ENCODE results near the gene COQ2. TPM values are rescaled to one million over a fixed set of nuclear protein-coding genes. Genes with fewer than 3 reads are reported as not detected.
A peak's percentile ranks its signal among the peaks of the same experiment; 100 is the strongest.
"Not testable (repeated sequence)": the region's sequence is repeated elsewhere in the genome, so short reads cannot be mapped to it uniquely, and the experiment has no call there.

COQ2 gene
- total RNA-seq, 2 experiments from 2014 or later = 18.3 to 20.3 TPM

DNA sequence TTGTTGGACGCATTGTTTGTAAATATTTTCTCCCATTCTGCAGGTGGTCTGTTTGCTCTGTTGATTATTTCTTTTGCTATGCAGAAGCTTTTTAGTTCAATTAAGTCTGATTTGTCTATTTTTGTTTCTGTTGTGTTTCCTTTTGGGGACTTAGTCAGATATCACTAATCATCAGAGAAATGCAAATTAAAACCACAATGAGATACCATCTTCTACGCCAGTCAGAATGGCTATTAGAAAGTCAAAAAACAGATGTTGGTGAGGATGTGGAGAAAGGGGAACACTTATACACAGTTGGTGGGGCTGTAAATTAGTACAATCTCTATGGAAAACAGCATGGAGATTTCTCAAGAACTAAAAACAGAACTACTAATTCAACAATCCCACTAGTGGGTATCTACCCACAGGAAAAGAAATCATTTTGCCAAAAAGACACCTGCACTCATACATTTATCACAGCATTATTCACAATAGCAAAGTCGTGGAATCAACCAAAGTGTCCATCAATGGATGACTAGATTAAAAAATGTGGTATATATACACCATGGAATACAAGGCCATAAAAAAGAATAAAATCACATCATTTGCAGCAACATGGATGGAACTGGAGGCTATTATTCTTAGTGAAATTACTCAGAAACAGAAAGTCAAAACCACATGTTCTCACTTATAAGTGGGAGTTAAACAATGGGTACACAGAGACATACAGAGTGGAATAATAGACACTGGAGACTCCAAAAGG lies 8.1 kb downstream of the COQ2 start:
- POLR2A ChIA-PET = no interaction called here
- H3K27ac Mint-ChIP-seq = peak overlapping the region; percentile 61

DNA sequence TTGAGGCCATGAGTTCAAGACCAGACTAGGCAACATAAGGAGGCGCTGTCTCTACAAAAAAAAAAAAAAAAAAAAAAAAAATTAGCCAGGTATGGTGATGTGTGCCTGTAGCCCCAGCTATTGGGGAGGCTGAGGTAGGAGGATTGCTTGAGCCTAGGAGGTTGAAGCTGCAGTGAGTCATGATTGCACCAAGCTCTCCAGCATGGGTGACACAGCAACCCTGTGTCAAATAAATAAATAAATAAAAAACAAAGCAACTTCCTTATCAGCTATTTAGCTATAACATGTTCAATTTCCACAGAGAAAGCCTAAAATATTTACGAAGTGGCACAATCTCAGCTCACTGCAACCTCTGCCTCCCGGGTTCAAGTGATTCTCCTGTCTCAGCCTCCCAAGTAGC lies 10.7 kb downstream of the COQ2 start:
- ATAC-seq; H3K9me3 Mint-ChIP-seq; intact Hi-C loops (cut with micrococcal nuclease); H3K27ac Mint-ChIP-seq; H3K27me3 Mint-ChIP-seq; DNase-seq; H3K4me3 Mint-ChIP-seq: not testable (repeated sequence)
- ChIA-PET CTCF (interaction anchor here (1.1 to 1.6 kb wide), 5 partner anchors 10 to 164 kb away, joined by 3 to 12 read pairs (median 6); partner anchors contain the start of gene COQ2), POLR2A (interaction anchor here (0.9 kb wide), 1 partner anchor 10 kb away, joined by 4 read pairs; the partner anchor contains the start of gene COQ2)
- peaks cover 31% of the 10 kb centered on the region for H3K36me3 Mint-ChIP-seq (ENCODE audit: low read depth)
- peaks cover 12% of the 10 kb centered on the region for H3K4me1 Mint-ChIP-seq (ENCODE audit: low read depth)

More for the DNA sequence above, 8.1 kb downstream of the COQ2 start:
- Mint-ChIP-seq H3K36me3 (ENCODE audit: low read depth) (peaks cover 26% of the 10 kb centered on the region), H3K27me3 (no peaks in the 10 kb centered on the region), H3K4me1 (ENCODE audit: low read depth) (peaks cover 22% of the 10 kb centered on the region), H3K9me3 (no peaks in the 10 kb centered on the region), H3K4me3 (no peak overlapping the region)
- TF ChIP-seq, protein P1, sequence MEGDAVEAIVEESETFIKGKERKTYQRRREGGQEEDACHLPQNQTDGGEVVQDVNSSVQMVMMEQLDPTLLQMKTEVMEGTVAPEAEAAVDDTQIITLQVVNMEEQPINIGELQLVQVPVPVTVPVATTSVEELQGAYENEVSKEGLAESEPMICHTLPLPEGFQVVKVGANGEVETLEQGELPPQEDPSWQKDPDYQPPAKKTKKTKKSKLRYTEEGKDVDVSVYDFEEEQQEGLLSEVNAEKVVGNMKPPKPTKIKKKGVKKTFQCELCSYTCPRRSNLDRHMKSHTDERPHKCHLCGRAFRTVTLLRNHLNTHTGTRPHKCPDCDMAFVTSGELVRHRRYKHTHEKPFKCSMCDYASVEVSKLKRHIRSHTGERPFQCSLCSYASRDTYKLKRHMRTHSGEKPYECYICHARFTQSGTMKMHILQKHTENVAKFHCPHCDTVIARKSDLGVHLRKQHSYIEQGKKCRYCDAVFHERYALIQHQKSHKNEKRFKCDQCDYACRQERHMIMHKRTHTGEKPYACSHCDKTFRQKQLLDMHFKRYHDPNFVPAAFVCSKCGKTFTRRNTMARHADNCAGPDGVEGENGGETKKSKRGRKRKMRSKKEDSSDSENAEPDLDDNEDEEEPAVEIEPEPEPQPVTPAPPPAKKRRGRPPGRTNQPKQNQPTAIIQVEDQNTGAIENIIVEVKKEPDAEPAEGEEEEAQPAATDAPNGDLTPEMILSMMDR (IDR thresholded peaks at IDR 0.05) = no peak
- intact Hi-C loops (cut with micrococcal nuclease) = no loop called here
- CTCF ChIA-PET = interaction anchor here (1.0 to 1.1 kb wide), 3 partner anchors 16 to 195 kb away, joined by 3 read pairs; no protein-coding TSS in a partner anchor
- DNase-seq (no peak), ATAC-seq (peak; percentile 72)

DNA sequence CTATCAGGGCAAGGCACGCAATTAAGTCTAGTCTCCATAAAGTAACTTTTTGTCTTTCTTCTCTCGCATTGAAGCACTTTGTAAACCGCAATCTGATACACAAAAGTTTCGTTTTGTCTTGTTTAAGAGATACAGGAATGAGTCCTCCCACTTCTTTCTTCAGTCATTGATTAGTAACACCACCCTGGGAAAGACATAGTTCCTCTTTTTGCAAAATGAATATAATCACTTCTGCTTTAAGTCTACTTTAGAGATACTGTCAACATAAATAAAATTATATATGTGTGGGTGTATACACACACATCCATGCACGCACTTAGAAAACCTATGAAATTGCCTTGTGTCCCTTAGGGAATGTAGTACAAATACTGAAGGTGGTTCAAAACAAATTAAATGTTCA lies 11.7 kb downstream of the COQ2 start:
- ATAC-seq = no peak
- POLR2A ChIA-PET = interaction anchor here (1.1 kb wide), 1 partner anchor 185 kb away, joined by 3 read pairs; no protein-coding TSS in a partner anchor
- no peak overlapping the region for H3K4me3 Mint-ChIP-seq

DNA sequence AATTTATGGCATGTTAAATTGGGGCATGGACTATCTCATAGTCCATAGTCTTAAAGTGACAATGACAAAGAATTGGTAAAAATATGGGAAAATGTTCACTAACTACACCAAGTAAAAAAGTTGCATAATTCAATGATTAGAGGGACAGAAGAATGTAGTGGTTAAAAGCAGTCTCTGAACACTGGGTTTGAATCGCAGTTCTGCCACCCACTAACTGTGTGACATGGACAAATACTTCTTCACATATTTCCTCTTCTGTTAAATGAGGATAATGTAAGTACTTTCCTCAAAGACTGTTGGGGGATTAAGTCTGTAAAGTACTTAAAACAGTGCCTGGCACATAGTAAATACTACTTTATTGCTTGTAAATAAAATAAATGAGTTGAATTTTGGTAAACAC lies 15.3 kb downstream of the COQ2 start:
- Mint-ChIP-seq H3K36me3 (ENCODE audit: low read depth) (peaks cover 28% of the 10 kb centered on the region), H3K4me1 (ENCODE audit: low read depth) (peaks cover 11% of the 10 kb centered on the region), H3K4me3 (no peak overlapping the region), H3K27me3 (no peaks in the 10 kb centered on the region), H3K9me3 (no peaks in the 10 kb centered on the region), H3K27ac (no peak overlapping the region)
- intact Hi-C loops (cut with micrococcal nuclease) = no loop called here
- DNase-seq (no peak), ATAC-seq (no peak)
- POLR2A ChIA-PET = interaction anchor here (0.6 kb wide), 1 partner anchor 162 kb away, joined by 3 read pairs; no protein-coding TSS in a partner anchor
- CTCF ChIA-PET = interaction anchor here (0.6 to 3.6 kb wide), 2 partner anchors 9 to 194 kb away, joined by 3 to 20 read pairs; no protein-coding TSS in a partner anchor
- TF ChIP-seq, protein P1 (IDR thresholded peaks at IDR 0.05) = no peak

More for the DNA sequence above, 11.7 kb downstream of the COQ2 start:
- Mint-ChIP-seq H3K36me3 (ENCODE audit: low read depth) (peaks cover 36% of the 10 kb centered on the region), H3K27me3 (no peaks in the 10 kb centered on the region), H3K9me3 (no peaks in the 10 kb centered on the region), H3K4me1 (ENCODE audit: low read depth) (peaks cover 18% of the 10 kb centered on the region), H3K27ac (no peak overlapping the region)
- no peak for DNase-seq
- TF ChIP-seq, protein P1 (IDR thresholded peaks at IDR 0.05) = no peak
- CTCF ChIA-PET = interaction anchor here (0.8 to 1.6 kb wide), 8 partner anchors 8 to 80 kb away, joined by 3 to 12 read pairs (median 7); partner anchors contain the start of gene COQ2
- intact Hi-C loops (cut with micrococcal nuclease) = no loop called here

DNA sequence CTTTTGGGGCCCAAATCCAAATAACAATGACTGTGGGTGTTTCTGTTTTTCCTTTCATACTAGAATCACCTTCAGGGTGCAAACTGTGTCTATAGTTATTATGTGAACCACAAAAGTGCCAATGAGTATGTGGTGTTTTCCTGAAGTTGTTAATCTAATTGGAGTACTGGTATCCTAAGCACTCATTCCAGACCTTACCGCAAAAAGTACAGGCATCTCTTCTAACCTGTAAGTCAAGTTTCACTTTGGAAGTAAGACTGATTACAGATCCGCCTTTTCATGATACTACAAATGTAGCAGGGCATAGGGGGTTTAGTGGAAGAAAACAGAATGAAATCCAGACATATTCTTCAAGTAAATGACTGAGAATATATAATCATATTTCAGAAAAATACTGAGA lies 16.1 kb downstream of the COQ2 start:
- CTCF ChIA-PET = interaction anchor here (0.7 to 3.6 kb wide), 5 partner anchors 12 to 193 kb away, joined by 3 to 20 read pairs (median 9); no protein-coding TSS in a partner anchor
- intact Hi-C loops (cut with micrococcal nuclease) = no loop called here
- H3K27ac Mint-ChIP-seq = no peak overlapping the region
- peaks cover 26% of the 10 kb centered on the region for H3K36me3 Mint-ChIP-seq (ENCODE audit: low read depth)
- DNase-seq (no peak), ATAC-seq (no peak)
- POLR2A ChIA-PET = no interaction called here
- H3K4me3 Mint-ChIP-seq = no peak overlapping the region
- peaks cover 11% of the 10 kb centered on the region for H3K4me1 Mint-ChIP-seq (ENCODE audit: low read depth)
- H3K9me3 Mint-ChIP-seq = no peaks in the 10 kb centered on the region
- TF ChIP-seq, protein P1 (IDR thresholded peaks at IDR 0.05) = no peak
- H3K27me3 Mint-ChIP-seq = no peaks in the 10 kb centered on the region

Data from activated CD8-positive, alpha-beta T cell treated with anti-CD3 and anti-CD28 coated beads for 36 hours (primary cell).